Activated naive CD4-positive, alpha-beta T cell treated with anti-CD3 and anti-CD28 coated beads, Interleukin-2, amount 50 U/mL, for 24 hours (primary cell): Measurements from ENCODE around the gene CBR3.
"Not testable (repeated sequence)": the region's sequence is repeated elsewhere in the genome, so short reads cannot be mapped to it uniquely, and the experiment has no call there.

Experiments used
- H3K27ac Mint-ChIP-seq: one replicate; pipeline ENCODE4 v1.8.0; 2021; ENCODE audit warnings: mild to moderate bottlenecking, mixed read lengths
- H3K27me3 Mint-ChIP-seq: one replicate; pipeline ENCODE4 v1.8.0; 2021; ENCODE audit warnings: mixed read lengths
- H3K36me3 Mint-ChIP-seq: one replicate; pipeline ENCODE4 v1.8.0; 2021; ENCODE audit warnings: mixed read lengths
- H3K4me1 Mint-ChIP-seq: one replicate; pipeline ENCODE4 v1.8.0; 2021; ENCODE audit warnings: mixed read lengths
- H3K4me3 Mint-ChIP-seq: one replicate; pipeline ENCODE4 v1.8.0; 2021; ENCODE audit warnings: mild to moderate bottlenecking, mixed read lengths
- H3K9me3 Mint-ChIP-seq: one replicate; pipeline ENCODE4 v1.8.0; 2021; ENCODE audit warnings: mixed read lengths

CBR3 gene

GRCh38 chr21:36130414-36130762, 4.5 kb upstream of the CBR3 start:
- not testable (repeated sequence) for H3K27me3 Mint-ChIP-seq, H3K27ac Mint-ChIP-seq, H3K36me3 Mint-ChIP-seq, H3K9me3 Mint-ChIP-seq
- Mint-ChIP-seq H3K4me1 (peaks cover 35% of the 10 kb centered on the region), H3K4me3 (peak overlapping the region; percentile 88)

GRCh38 chr21:36130839-36131238, 4.0 kb upstream of the CBR3 start:
- H3K9me3 Mint-ChIP-seq, H3K36me3 Mint-ChIP-seq, H3K27ac Mint-ChIP-seq, H3K27me3 Mint-ChIP-seq: not testable (repeated sequence)
- Mint-ChIP-seq H3K4me3 (peak overlapping the region; percentile 88), H3K4me1 (peaks cover 33% of the 10 kb centered on the region)

- H3K4me1 Mint-ChIP-seq, result peaks cover 36% of the 10 kb centered on the region
- H3K4me3 Mint-ChIP-seq, result no peak overlapping the region
- H3K36me3 Mint-ChIP-seq, result no peaks in the 10 kb centered on the region
- no peaks in the 10 kb centered on the region for H3K9me3 Mint-ChIP-seq
- H3K27ac Mint-ChIP-seq, result no peak overlapping the region
- no peaks in the 10 kb centered on the region for H3K27me3 Mint-ChIP-seq
Measured at GRCh38 chr21:36132696-36133095, 2.2 kb upstream of the CBR3 start.

GRCh38 chr21:36135391-36136102, 668 bp downstream of the CBR3 start:
- Mint-ChIP-seq H3K36me3 (no peaks in the 10 kb centered on the region), H3K4me1 (peaks cover 21% of the 10 kb centered on the region), H3K9me3 (no peaks in the 10 kb centered on the region), H3K27ac (peak overlapping the region; percentile 79), H3K27me3 (no peaks in the 10 kb centered on the region), H3K4me3 (peak overlapping the region; percentile 93)

DNA sequence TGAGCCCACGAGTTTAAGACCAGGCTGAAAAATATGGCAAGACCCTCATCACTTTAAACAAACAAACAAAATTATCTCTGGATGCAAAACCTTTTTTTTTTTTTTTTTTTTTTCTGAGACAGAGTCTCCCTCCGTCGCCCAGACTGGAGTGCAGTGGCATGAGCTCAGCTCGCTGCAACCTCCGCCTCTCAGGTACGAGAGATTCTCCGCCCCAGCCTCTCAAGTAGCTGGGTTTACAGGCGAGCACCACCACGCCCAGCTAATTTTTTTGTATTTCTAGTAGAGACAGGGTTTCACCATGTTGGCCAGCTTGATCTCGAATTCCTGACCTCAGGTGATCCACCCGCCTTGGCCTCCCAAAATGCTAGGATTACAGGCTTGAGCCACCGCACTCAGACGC, 4.9 kb downstream of the CBR3 start:
- H3K27me3 Mint-ChIP-seq, H3K4me3 Mint-ChIP-seq, H3K9me3 Mint-ChIP-seq, H3K27ac Mint-ChIP-seq, H3K36me3 Mint-ChIP-seq: not testable (repeated sequence)
- peaks cover 19% of the 10 kb centered on the region for H3K4me1 Mint-ChIP-seq

DNA sequence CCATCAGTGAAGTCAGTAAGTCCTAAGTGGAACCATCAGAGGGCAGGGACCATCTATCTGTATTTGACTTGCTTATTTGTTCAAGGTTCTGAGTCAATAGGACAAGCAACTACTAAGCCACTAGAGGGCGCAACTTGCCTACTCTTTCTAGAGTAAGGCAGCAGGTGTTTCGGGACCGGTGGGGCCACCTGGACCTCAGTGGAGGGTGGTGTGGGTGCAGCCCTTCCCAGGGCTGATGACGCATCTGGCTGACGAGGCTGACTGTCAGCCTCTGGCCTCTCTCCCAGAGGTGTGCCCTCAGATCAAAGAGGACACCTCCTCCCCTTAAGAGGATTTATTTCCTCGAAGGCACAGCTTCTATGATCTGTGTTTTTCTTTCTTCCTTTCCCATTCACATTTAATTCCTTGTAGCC, 6.6 kb downstream of the CBR3 start:
- Mint-ChIP-seq H3K4me3 (no peak overlapping the region), H3K27me3 (no peaks in the 10 kb centered on the region), H3K9me3 (no peaks in the 10 kb centered on the region), H3K27ac (no peak overlapping the region), H3K4me1 (peaks cover 26% of the 10 kb centered on the region), H3K36me3 (peaks cover 4% of the 10 kb centered on the region)

GRCh38 chr21:36144233-36144632, 9.4 kb downstream of the CBR3 start:
- H3K4me3 Mint-ChIP-seq, H3K36me3 Mint-ChIP-seq, H3K27me3 Mint-ChIP-seq, H3K9me3 Mint-ChIP-seq, H3K27ac Mint-ChIP-seq: not testable (repeated sequence)
- H3K4me1 Mint-ChIP-seq, result peaks cover 29% of the 10 kb centered on the region

- Mint-ChIP-seq H3K36me3 (peaks cover 4% of the 10 kb centered on the region), H3K27ac (no peak overlapping the region), H3K4me1 (peaks cover 38% of the 10 kb centered on the region), H3K27me3 (no peaks in the 10 kb centered on the region), H3K9me3 (no peaks in the 10 kb centered on the region), H3K4me3 (no peak overlapping the region)
Measured at GRCh38 chr21:36145259-36145658, 10.4 kb downstream of the CBR3 start.

- Mint-ChIP-seq H3K4me1 (peaks cover 36% of the 10 kb centered on the region), H3K4me3 (no peak overlapping the region), H3K27ac (no peak overlapping the region), H3K36me3 (peaks cover 1% of the 10 kb centered on the region), H3K9me3 (no peaks in the 10 kb centered on the region), H3K27me3 (no peaks in the 10 kb centered on the region)
Measured at GRCh38 chr21:36147911-36148310, 13.0 kb downstream of the CBR3 start.

DNA sequence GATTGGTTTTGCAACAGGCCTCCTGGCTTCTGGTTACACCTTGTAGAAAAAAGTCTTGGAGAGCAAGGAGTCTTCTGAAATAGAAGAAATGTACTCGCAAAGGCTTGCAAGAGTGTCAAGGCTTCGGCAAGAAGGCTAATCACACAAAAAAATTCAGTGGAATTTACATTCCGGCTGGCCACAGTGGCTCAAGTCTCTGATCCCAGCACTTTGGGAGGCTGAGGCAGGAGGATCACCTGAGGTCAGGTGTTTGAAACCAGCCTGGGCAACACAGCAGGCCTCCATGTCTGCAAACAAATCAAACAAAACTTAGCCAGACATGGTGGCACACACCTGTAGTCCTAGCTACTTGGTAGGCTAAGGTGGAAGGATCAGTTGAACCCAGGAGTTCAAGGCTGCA, 14.0 kb downstream of the CBR3 start:
- Mint-ChIP-seq H3K4me3 (no peak overlapping the region), H3K4me1 (peaks cover 42% of the 10 kb centered on the region), H3K27ac (no peak overlapping the region), H3K36me3 (peaks cover under 1% of the 10 kb centered on the region), H3K9me3 (no peaks in the 10 kb centered on the region), H3K27me3 (no peaks in the 10 kb centered on the region)

DNA sequence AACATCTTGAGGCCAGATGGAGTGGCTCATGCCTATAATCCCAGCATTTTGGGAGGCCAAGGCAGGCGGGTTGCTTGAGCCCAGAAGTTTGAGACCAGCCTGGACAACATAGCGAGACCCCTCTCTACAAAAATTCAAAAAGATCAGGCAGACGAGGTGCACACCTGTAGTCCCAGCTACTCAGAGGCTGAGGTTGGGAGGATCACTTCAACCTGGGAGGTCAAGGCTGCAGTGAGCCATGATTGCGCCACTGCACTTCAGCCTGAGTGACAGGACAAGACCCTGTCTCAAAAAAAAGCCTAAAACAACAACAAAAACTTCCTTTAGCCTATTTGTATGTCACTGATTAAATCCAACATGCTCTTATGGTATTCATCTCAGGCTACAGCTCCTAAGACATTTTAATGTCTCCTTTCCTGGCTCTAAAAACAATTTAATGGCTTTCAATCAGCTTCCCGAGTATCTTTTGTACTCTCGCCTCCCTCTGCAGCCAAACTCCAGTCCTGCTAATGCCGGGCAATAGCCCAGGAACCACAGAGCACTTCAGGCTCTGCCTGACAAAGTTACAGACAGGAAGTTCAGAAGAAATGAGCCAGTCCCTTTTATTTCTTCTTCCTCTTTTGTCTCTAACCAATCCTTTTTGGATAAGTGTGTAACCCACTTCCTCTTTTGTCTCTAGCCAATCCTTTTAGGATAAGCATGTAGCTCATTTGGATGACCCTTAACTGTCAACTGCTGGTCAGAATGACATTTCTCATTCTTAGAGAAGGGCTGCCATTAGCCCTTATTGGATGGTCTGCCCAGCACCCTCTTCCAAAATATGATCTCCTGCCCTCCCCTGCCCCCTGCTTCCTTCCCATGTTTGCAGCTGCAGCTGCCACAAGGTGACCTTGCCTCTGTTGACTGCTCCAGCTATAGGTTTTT, 15.2 kb downstream of the CBR3 start:
- H3K4me1 Mint-ChIP-seq, result peaks cover 44% of the 10 kb centered on the region
- peak overlapping the region; percentile 11 for H3K4me3 Mint-ChIP-seq
- H3K36me3 Mint-ChIP-seq, result no peaks in the 10 kb centered on the region
- H3K9me3 Mint-ChIP-seq, result no peaks in the 10 kb centered on the region
- H3K27me3 Mint-ChIP-seq, result no peaks in the 10 kb centered on the region
- H3K27ac Mint-ChIP-seq, result peak overlapping the region; percentile 92

DNA sequence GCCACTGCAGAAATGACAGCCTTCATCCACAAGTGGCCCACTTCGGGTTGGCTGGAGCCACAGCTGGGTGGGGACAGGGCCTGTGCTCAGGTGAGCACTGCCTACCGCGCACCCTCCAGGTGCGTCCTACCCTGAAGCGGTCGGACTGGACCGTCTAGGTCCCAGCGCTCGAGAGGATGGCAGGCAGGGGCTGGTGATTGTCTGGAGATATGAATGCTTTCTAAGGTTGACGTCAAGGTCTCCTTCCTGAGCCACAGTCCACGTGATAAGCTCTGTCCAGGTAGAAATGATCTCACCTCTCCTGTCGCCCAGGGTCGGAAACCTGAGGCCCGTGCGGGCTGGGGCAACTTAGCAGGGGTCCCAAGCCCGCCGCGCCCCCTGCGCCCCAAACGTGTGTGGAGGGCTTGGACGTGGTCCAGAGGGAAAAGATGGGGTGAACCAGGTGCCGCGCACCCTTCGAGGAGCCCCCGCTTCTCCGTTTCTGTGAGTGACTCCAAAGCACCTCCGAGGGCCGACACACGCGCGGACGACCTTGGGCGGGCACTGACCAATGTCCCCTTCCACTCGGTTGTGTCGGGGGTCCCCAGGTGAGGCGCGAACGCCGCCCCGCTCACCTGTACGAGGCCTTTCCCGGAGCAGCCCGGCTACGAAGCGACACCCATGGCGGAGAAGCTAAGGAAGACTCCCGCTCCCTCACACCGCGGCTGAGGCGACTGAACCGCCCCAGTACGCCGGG, 20.9 kb downstream of the CBR3 start:
- Mint-ChIP-seq H3K4me1 (peaks cover 34% of the 10 kb centered on the region), H3K27ac (no peak overlapping the region), H3K27me3 (no peaks in the 10 kb centered on the region), H3K9me3 (no peaks in the 10 kb centered on the region), H3K4me3 (peak overlapping the region; percentile 82), H3K36me3 (no peaks in the 10 kb centered on the region)

GRCh38 chr21:36156339-36156814, 21.5 kb downstream of the CBR3 start:
- peaks cover 1% of the 10 kb centered on the region for H3K36me3 Mint-ChIP-seq
- no peaks in the 10 kb centered on the region for H3K27me3 Mint-ChIP-seq
- peak overlapping the region; percentile 82 for H3K4me3 Mint-ChIP-seq
- no peak overlapping the region for H3K27ac Mint-ChIP-seq
- peaks cover 33% of the 10 kb centered on the region for H3K4me1 Mint-ChIP-seq
- H3K9me3 Mint-ChIP-seq, result no peaks in the 10 kb centered on the region

DNA sequence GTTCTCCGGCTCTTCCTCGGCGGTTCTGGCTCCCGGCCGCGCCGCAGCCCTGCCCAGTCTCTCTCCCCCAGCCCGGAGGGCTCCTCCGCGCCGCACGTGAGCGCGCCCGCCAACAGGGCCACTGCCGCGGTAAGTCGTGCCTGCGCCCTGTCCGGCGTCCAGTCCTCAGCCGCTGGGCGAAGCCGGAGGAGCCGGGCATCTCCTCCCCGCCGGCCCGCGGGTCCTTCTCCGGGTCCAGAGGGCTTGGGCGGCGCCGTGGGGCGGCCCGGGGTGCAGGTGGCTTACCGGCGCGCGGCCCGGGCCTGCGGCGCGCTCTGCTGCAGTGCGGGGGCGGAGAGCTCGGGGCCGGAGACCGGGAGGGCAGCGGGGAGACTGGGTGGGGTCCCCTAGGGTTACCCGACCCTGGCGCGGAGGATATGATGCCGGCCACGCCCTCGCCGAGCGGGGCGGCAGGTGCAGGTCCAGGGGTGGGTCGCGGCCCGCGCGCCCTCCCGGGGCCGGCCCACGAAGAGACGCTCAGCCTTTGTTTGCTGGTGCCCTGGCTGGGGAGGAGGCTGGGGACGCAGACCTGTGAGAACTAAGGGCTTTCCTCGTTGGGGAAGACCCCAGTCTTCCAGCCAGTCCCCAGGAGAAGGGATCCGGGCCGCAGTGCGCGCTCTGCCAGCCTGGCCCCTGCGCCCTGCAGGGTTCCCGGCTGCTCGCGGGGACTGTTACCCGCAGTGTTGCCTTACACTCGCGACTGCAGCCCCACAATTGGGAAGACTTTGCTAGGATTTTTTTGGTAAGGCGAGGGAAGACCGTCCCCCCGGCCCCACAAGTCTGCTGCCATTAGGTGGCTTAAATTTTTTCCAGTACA, 22.2 kb downstream of the CBR3 start, which contains the start of gene DOP1B:
DOP1B (plus strand) TSS at position 10 of the 856 bp plus-strand sequence. CDS start 7,910 bp downstream, outside the sequence.
- H3K9me3 Mint-ChIP-seq, result no peaks in the 10 kb centered on the region
- H3K27me3 Mint-ChIP-seq, result no peaks in the 10 kb centered on the region
- peaks cover 30% of the 10 kb centered on the region for H3K4me1 Mint-ChIP-seq
- H3K4me3 Mint-ChIP-seq, result peak within 1 kb of the TSS; percentile 82
- no peak within 1 kb of the TSS for H3K27ac Mint-ChIP-seq
- H3K36me3 Mint-ChIP-seq, result peaks cover 3% of the 10 kb centered on the region
